Omental fat pad (tissue), 4 donors: ENCODE measurements around the gene SLC8A1. TPM values are rescaled to one million over a fixed set of nuclear protein-coding genes. Genes with fewer than 3 reads are reported as not detected.

Experiments
- ATAC-seq: fragments of 150-250 bp; one replicate; pipeline ENCODE4 v1.9.1; 2016; ENCODE audit warnings: mild to moderate bottlenecking, moderate library complexity; ENCODE audit not compliant: low FRiP score
- DNase-seq: peaks from one replicate; pipeline ENCODE4 v3.0.0-alpha.2; 2019; ENCODE audit warnings: low spot score
- total RNA-seq, 4 donors: library from RNA; depleted of rRNA; stranded (reverse); fragments of >200 nt; gene quantifications; one replicate each; pipeline ENCODE4 v1.1.0, GENCODE V29; 2016
- TF ChIP-seq, protein P1 (sequence below), 3 donors: fragments of 450-650 bp; IDR thresholded peaks; one replicate each; pipeline ENCODE4 v1.5.1; 2016 to 2017; ENCODE audit warnings: antibody characterized with exemption in 3 of 3, mild to moderate bottlenecking in 3 of 3, moderate library complexity in 2 of 3

The SLC8A1 gene
- total RNA-seq, 4 donors from 2014 or later = 17.5 to 47.0 (median 30.0) TPM

DNA sequence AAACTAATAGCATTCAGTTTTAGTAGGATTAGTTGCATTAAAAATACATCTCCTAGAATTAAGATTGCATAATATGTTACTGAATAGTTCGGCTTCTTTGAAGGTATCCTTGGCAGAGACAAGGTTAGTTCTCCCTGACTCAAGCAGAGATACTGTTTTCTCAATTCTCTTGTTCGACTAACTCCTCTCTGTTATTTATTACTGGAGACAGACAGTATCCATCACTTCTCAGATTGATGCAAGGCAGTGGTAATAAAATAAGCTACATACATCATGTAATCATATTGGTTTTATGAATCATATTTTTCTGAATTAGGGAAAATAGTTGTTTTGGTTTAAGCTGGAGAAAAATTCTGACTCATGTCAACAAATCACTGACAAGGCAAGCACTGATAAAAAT, 134.8 kb downstream of the SLC8A1 start:
- ATAC-seq = peak; percentile 92
- TF ChIP-seq, protein P1, sequence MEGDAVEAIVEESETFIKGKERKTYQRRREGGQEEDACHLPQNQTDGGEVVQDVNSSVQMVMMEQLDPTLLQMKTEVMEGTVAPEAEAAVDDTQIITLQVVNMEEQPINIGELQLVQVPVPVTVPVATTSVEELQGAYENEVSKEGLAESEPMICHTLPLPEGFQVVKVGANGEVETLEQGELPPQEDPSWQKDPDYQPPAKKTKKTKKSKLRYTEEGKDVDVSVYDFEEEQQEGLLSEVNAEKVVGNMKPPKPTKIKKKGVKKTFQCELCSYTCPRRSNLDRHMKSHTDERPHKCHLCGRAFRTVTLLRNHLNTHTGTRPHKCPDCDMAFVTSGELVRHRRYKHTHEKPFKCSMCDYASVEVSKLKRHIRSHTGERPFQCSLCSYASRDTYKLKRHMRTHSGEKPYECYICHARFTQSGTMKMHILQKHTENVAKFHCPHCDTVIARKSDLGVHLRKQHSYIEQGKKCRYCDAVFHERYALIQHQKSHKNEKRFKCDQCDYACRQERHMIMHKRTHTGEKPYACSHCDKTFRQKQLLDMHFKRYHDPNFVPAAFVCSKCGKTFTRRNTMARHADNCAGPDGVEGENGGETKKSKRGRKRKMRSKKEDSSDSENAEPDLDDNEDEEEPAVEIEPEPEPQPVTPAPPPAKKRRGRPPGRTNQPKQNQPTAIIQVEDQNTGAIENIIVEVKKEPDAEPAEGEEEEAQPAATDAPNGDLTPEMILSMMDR (IDR thresholded peaks at IDR 0.05) = no peak
- no peak for DNase-seq

DNA sequence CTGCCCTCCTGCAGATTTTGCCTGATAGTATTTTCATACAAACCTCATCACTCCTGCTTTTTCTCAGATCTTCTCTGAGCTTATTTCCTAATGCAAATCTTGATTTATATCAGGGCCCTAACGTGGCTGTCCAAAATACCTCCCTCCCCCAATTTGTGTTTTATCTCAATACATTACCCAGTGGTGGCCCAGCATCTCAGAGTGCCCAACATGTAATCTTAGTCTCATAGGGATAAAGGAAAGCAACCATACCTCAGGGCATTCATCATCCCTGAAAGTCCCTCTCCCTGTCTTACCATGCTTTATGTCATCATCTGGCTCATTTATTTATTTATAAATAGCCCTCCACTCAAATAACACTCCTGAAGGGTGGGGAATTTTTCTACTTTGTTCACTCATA, 135.3 kb downstream of the SLC8A1 start:
- TF ChIP-seq, protein P1 (IDR thresholded peaks at IDR 0.05) = no peak
- peak; percentile 40 for ATAC-seq
- no peak for DNase-seq

DNA sequence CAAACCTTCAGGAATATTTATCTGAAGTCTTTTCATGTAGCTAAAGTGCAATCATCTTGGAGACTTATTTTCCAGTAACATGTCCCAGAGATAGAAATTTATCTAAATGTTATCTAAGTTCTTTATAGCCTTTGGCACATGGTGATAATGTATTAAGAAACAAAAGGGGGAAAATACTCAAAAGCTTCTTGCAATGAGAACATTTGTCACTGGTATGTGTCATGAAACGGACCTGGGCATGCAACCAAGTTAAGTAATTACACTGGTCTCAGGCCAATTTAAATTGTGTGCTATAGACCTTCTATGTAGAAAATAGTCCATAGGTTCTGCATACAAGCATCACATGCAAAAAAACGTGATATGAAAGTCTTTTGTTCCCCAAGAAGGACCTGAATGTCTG, 136.2 kb downstream of the SLC8A1 start:
- ATAC-seq (no peak), DNase-seq (no peak)
- TF ChIP-seq, protein P1 (IDR thresholded peaks at IDR 0.05) = no peak

DNA sequence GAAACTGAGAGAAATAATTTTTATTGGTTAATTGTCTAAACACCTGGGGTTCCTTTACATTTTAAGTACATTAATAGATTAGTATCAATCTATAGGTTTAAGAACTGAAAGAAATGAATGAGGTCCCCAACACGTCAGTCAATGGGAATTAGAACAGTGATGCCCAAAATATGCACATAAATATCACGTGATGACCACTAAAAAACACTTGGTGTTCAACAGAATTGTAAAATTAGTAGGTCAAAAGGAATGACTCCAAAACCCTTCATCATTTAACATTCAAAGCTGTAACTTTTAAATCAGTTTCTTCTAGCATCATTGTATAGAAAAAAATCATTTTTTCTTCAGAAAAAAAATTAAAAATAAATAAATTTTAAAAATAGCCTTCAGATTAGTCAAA, 140.9 kb downstream of the SLC8A1 start:
- DNase-seq = no peak
- ATAC-seq = no peak
- TF ChIP-seq, protein P1 (IDR thresholded peaks at IDR 0.05) = no peak

DNA sequence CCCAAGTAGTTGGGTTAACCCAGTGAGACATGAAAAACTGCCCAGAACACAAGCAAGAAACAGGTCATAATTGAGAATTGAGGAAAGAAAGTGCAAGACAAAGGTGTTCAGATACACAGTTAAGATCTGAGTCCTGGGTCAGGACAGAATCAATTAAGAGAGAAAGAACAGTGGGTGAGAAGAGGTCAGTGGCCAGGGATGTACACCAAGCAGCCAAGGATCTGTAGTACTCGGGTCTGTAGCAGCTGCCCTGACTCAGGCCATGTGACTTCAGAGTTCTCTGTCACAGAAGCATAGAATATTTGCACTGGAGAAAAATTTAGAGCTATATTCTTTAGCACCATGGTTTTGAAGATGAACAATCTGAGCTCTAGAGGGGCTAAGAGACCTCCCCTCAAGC, 141.6 kb downstream of the SLC8A1 start:
- ATAC-seq (no peak), DNase-seq (no peak)
- TF ChIP-seq, protein P1 (IDR thresholded peaks at IDR 0.05) = no peak

DNA sequence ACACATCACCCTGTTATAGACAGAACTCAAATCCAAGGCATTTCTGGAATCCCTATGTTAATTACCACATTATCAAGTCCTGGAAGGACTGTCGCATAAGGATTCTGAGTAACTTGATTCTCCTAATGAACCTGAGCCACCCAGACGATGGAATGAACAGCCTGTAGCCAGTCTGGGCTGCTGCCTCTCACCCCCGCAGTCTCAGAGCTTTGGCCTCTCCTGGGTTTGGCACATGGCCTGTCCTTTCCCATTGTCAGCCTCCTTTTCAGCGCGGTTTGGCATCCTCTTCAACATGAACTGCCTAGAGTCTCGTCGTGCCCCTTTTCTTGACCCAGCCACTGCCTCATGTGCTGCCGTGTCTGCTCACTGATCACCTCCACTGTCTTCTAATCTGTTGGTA, 147.6 kb downstream of the SLC8A1 start:
- ATAC-seq = no peak
- DNase-seq = no peak
- TF ChIP-seq, protein P1 (IDR thresholded peaks at IDR 0.05) = no peak

DNA sequence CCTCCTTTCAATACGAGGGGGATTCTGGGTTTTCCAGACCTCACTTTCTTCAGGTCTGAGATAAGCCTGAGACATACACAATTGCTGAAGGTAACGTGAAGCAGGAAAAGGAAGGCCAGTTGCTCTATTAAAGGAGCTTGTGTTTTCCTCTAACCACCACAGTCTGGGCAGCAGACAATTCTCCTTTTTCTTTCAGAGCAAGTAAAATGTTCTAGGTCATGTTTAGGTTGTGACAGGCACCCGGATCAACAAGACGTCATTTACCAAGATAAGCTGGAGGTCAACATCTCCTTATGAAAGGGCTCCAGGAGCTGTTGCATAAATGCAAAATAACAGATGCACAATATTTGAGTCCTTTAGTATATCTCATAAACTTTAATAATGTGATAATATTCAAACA, 148.1 kb downstream of the SLC8A1 start:
- TF ChIP-seq, protein P1 (IDR thresholded peaks at IDR 0.05) = no peak
- ATAC-seq (no peak), DNase-seq (no peak)
